ENCODE results near the gene CCDC85C.

CCDC85C gene

DNA sequence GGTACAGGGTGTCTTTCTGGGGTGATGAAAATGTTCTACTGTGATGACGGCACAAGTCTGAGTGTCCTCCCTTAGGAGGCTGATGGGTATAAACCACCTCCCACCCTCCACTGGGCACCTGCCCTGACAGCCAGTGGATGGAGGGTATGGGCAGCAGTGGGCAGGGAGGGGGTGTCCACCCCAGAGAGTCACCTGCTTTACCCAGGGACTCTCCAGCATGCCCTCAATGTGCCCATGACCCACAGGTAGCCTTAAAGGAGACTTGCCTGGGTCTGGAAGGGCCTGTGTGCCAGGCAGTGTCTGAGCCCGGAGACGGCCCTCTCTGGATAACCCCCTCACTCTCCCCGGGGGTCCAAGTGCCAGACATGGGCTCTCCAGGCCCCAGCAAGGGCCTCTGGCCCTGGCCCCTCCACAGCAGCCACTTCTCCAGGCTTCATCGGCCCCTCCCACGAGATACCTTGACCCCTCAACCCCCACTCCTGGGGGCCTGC, 84.0 kb downstream of the CCDC85C start:
- no peak for DNase-seq

DNA sequence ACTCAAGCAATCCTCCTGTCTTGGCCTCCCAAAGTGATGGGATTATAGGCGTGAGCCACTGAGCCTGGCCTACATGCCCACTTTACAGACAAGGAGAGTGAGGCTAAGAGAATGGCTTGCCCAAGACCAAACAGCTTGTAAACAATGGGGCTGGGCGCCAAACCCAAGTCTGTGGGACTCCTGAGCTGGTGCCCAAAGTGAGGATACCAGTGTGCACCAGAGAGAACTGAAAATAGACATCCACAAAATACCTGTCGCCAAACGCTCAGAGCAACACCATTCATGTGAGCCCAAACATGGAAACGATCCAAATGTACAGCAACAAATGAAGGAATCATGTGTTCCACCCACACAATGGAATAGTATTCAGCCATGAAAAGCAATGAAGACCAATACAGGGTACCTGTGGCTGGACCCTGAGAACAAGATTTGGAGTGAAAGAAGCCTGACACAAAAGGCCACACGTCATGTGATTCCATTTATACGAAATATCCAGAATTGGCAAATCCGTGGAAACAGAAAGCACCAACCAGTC, 84.6 kb downstream of the CCDC85C start:
- no peak for DNase-seq

DNA sequence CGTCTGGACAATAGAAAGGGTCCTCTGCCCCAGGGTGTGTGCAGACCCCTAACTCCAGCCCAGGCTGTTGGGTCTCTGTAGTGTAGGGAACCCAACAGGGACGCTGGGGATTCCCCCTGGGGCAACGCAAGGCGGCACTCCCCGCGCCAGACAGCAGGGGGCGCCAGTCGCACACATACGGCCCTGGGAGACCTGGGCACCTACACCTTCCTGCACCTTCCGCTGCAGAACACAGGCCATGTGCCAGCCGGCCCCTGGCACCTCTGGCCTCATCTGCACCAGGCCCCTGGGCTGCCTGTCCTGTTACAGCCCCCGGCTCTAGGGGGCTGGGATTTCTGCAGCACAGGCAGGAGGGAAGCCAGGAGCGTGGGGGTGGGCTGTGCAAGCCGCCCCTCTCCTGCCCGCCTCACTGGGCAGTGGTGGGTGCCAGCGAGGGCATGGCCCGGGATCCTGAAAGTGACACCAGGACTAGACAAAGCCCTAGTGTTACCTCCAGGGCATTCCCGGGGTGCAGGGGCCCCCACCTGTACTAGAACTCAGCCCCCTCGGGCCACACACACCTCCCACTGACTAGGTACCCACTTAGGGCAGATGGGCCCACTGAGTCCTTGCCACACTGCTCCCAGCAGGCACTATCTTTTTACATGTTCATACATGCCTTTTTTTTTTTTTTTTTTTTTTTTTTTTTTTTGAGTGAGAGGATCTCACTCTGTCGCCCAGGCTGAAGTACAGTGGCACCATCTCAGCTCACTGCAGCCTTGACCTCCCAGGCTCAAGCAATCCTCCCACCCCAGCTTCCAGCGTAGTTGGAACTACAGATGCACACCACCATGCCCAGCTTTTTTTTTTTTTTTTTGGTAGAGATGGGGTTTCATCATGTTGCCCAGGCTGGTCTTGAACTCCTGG, 85.3 kb downstream of the CCDC85C start:
- DNase-seq = peak; percentile 49

DNA sequence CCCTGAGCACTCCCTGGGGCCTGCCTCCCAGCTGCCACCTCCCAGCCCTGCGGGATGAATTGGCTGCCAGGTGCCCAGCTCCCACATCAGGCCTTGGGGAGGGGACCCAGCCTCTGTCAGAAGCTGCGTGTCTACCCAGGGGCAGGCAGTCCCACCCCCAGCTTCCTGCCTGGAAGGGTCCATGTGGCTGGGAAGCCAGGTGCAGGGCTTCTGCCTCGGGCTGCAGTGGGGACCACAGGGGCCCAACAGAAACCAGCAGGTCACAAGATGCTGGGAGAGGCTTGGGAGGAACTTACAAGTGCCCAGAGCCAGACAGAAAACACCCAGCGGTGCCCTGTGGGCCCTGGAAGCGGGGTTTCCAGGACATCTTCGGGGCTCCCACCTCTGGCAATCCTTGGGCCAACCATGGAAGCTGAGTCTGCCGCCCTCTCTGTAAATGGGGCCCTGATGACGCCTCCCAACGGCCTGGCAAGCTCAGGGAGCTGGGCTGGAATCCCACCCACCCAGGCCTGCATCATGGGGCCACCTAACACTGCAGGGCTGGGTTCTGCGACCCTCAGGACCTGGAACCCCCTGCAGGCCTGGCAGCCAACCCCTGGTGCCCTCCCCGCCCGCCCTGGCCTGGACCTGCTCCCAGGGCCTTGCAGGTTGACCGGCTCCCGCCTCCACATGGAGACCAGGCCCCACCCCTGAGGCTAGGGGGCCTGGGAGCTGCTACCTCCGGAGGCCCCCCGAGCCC, 86.2 kb downstream of the CCDC85C start:
- DNase-seq = no peak

DNA sequence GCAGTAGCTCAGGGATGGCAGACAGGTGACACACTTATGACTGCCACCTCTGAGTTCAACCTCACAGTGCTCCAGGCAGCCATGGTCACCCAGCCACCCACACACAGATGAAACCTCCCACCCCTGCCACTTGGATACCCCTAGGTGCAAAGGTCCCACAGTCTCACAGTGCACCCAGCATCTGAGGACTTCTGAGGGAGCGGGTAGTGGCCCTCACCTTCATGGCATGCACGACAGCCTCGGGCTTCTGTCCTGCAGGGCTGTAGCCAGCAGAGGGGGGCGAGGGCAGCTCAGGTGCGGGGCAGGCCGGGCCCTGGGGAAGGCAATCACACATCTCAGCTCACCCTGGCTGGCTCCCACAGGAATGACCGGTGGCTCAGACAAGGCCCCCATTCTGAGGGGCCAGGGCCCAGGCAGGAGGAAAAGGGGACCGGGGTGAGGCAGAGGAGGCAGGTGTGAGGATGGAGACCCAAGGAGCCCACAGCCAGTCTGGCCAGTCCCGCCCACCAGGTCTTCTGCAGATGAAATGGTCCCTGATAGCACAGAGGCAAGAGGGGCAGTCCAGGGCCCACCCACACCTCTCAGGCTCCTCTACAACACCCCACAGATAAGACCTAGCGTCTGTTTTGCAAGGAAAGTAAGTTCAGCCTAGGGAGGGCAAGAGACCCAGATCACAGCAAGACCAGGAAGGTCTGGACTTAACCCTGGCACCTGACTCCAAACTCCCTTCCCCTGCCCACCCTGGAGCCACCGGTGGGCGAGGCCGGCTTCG, 87.0 kb downstream of the CCDC85C start:
- DNase-seq = no peak

DNA sequence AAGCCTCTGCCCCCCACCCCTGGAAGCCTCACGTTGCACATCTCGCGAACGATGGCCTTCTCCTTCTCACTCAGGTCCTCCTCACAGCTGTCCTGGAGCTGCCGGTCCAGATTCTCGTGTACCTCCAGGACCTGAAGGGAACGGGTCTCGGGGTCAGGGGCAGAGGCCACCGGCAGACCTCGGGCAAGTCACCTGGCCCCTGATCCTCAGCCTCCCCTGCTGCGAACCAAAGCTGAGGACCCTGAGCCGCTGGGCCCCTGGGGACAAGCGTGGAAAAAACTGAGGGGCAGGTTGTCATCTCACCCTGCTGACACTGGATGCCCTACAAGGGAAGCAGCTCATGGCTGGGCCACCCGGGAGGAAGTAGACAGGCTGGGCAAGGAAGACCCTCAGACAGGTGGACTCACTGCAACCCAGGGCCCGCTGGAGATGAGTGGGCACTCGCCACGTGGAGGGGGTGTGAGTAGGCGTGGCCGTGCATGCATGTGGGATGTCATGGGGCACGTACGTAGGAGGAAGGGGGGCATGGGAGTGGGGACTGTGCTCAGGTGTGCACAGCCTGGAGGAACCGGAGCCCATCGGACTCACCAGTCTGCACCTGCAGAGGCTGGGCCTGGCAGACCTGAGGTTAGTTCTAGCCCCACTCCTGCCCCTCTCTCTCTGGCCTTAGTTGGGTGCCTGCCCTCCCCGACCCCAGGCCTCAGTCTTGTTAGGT, 87.7 kb downstream of the CCDC85C start:
- DNase-seq = no peak

DNA sequence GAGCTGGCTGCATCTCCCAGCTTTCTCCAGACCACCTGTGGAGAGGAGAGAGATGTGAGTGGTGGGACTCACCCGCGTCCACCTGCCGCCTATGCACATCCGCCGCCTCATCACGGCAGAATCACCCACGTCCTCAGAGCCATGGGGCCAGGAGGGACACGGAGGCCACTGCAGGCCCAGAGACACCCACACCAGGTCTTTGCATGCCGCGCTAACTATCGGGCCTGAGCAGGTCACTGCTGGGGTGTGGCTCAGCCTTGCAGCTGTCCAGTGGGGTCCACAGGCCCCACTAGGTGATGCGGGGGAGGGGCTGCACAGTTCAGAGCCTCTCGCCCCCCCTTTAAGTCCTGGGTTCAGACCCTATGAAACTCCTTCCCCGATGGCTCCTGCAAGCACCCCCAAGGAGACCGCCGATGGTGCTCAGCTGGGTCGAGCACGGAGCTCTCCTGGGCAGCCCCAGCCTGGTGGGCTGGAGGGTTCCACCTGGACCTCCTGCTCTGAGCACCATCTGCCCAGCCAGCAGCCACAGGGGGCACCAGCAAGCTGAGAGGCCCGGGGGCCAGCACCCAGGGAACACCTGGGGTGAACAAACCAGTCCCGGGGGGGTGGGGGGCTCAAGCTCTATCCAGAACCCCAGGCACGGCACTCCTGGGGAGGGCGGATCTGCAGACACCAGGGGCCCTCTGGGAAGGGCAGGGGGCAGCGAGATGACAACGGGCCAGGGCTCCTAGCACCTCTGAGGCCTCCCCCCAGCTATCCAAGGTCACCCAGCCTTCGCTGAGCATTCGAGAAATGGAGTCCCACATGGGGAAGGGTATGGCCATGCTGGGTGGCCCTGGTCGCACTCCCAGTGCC, 88.5 kb downstream of the CCDC85C start:
- DNase-seq = no peak

DNA sequence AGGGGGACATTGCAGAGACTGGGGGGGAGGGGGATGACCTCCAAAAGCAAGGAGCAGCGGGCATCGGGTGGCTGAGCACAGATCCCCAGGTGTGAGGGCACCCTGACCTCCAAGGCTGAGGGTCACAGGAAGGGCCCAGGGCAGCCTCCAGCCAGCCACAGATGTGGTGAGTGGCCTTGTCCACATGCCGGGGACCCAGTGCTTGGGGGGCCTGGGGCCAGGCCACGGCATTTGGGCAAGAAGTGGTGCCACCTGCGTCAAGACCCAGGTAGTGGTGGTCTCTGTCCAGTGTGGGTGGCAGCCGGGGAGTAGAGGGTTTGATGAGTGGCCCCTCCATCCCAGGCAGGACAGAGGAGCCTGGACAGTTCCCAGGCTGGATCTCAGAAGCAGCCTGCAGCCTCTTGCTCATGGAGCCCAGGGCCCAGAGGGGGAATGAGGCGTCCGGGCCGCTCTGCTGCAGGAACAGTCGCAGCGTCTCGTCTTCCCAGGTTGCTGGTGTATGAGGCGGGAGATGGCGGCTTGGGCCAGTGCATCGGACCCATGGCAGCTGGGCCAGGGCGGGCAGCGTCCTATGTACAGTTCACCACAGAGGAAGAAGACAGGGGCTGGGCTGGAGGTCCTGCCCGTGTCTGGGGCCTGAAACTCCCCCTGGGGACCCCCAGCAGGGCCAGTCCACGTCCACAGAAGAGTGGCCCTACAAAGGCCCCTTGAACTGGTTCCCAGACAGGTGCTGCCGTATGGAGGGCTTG, 89.3 kb downstream of the CCDC85C start:
- no peak for DNase-seq

DNA sequence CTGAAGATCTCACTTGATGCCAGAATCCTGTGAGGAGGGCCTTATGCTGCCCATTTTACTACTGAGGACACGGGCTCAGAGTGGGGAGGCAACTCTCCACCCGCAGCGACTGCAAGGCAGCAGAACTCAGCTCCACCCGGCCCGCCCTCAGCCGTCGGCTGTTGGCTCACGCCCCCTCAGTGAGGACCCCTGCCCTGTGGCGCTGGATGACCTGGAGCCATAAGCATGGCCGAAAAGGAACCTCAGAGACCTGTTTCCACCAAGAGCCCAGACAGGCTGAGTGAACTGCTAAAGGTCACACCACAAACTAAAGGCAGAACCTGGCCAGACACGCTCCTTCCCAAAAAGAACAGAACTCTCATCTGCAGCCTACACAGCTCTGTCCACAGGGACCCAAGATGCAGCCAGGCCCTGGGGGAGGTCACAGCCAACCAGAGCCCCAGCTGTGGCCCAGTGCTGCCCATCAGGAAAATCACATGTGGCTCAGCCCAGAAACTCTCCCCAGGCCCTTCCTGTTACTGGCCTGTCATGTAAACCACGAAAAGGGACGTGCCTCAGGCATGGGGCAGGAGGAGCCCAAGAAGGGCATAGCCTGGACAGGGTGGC, 90.0 kb downstream of the CCDC85C start:
- DNase-seq = no peak

DNA sequence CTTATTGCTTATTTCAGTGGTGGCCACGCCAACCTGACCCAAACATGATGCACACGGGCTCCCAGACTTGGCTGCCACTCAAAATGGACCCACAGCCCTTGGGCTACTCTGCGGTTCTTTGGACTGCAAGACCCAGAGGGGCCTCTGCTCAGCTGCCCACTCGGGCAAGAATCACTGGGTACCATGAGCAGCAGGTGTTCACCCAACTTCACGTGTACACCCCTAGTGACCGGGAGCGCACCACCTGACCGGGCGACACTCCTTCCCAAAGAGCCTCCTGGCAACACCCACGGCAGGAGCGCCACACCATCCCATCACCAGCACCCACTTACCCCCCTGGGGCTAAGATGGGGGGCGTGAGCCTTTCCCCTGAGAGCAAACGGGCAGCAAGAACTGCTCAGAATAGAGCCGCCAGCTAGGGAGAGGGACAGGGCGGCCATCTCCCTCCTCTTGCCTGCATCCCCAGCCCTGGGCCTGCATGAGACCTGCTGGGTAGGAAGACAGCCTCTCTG, 90.8 kb downstream of the CCDC85C start:
- DNase-seq = no peak

DNA sequence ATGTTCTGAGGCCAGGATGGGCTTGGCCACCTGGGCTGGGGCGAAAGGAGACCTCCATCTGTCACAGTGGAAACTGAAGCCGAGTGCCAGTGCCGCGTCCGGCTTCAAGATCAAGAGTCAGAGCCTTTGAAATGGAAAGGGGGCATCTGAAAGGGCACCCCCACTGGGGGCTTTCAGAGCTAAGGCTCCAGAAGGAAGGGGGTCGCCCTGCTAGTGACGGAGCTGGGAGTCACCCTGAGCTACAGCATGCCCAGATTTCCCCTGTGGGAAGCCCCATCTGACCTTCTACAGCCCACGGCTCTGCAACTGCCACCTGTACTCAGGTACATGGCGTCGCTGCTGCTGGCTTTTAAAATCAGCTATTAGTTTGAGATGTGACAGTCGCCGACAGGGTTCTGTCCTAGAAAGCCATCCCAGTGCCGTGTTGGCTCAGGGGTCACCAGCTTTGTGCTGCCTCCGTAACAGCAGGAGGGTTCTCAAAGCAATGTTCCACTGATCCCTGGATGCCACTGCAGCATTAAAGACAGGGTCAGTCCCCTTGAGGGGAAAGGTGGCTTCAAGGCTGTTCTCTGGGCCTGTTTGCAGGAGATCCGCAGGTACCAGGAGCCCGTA, 91.3 kb downstream of the CCDC85C start:
- DNase-seq = no peak

DNA sequence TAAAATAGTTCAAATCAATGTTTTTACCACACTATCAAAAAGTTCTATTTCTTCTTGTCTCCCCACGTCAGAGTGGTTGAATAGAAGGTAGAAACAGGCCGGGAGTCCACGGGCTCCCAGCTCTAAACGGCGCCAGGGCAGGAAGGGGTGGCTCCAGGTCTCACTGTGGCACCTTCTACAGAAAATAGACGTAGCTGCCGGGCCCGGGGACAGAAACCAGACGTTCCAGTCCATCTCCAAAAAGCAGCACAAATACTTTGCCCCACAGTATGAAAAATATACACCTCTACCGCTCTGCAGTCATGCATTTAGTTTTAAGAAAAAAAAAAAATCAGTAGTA, 91.9 kb downstream of the CCDC85C start:
- no peak for DNase-seq

DNA sequence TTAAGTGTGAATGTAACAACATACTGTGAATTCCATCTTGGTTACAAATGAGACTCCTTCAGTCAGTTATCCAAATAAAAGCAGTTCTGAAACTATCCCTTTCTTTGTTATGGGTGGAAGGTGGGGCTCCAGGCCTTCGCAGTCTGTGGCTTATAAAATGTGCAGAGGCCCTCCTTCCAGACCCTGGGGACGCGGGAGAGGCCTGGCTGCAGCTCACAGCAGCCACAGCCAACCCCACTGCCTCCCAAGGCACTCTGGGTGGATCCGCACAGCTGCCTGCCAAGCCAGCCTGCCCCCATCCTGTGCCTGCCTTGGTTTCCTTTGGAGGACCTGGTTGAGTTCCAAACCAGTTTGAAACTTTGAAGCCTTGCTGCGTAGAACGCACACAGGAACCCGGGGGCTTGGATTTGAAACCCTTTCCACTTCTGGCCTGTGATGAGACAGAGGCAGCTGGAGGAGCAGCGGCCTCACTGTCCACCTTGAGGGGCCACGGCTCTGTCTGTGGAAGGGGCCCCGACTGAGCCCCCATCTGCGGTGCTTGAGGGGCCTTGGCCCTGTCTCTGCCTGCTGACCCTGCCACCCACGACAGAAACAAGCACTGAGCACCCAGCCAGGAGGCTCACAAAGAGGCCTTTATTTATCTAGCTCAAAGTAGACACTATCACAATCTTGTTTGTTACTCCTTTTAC, 92.4 kb downstream of the CCDC85C start:
- DNase-seq = no peak

DNA sequence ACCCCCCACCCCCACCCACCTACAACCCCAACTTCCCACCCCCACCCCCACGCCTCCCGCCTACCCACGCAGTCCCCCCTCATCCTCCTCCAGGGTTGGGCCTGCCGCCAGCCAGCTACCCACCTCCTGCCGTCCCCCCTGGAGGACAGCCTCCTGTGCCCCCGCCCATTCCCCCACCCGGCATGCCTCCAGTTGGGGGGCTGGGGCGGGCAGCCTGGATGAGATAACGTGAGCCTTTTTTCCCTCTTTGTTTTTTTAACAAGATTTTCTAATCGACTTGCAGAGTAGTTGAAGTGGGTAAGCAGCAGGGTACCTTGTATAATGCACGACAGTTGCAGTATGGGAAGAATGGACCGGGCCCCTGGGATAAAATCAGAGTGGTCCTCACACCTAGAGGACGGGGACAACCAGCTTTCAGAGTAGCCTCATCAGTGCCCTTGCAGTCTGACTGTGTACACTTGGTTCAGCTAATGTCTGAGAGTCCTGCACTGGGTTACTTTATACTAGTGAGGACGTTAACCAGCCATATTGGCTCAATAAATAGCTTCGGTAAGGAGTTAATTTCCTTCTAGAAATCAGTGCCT, 93.4 kb downstream of the CCDC85C start:
- no peak for DNase-seq

DNA sequence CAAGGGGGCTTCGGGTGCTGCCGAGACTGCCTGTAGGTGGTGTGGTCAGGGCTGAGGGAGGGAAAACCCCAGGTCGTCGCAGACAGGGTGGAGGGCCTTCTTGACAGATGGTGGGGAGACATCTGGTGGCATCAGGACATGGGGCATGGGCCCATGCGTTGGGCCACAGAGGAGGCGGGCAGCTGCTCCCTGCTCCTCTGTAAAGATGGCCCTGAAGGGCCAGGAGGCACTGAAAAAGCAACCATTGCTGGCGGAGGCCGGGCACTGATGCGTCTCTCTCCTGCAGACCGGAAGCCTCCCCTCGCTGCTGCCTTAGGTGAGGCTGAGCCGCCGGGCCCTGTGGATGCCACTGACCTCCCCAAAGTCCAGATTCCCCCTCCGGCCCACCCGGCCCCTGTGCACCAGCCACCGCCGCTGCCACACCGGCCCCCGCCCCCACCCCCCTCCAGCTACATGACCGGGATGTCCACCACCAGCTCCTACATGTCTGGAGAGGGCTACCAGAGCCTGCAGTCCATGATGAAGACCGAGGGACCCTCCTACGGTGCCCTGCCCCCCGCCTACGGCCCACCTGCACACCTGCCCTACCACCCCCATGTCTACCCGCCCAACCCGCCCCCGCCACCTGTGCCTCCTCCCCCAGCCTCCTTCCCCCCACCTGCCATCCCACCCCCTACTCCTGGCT, 94.0 kb downstream of the CCDC85C start:
- DNase-seq = no peak

DNA sequence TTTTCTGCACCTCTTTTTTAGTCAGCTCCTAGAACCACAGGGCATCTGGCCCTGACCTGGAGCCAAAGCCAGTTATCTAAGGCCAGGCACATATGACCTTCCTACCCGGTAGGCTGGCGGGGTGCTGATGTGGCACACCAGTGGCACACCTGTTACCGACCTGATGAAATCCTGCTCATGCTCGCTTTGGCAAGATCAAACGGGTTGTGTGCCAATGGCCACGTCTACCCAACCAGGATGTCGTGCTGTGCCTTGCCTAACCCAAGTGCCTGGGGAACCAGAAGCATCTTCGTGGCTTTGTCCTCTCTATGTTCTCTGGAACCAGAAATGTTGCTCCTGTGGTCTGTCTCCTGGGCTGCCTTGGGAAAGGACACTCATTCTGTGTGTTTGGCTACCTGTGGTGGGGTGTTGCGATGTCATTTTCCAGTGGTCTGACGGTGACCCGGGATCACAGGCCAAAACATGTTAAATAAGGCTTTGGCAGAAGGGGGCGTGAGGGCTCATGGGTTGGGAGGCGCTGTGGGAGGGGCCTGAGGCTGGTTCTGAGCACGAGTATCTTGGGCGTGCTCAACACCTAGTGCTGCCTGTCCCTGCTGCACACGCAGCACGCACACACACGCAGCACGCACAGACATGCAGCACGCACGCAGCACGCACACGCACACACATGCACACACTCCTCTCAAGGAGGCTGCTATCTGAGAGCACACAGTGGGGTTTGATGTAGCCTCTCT, 94.9 kb downstream of the CCDC85C start:
- no peak for DNase-seq

All from NCI-H1436 (cell line).